LNCaP clone FGC (cell line): ENCODE results near the gene KCNG2.

Experiments used
- DNase-seq: peaks from one replicate; pipeline ENCODE4 v3.0.0-alpha.2; 2011; ENCODE audit warnings: low read depth
- H3K4me3 ChIP-seq: 2 replicates; pipeline ENCODE4 v1.5.1; 2011; ENCODE audit warnings: mild to moderate bottlenecking, low read depth, low read length, control low read depth
- TF ChIP-seq, protein P1 (sequence below): IDR thresholded peaks from 2 replicates; pipeline ENCODE4 v1.5.1; 2012; ENCODE audit warnings: mild to moderate bottlenecking; ENCODE audit not compliant: control insufficient read depth, insufficient read depth; ENCODE audit errors: extremely low read depth

KCNG2 gene

DNA sequence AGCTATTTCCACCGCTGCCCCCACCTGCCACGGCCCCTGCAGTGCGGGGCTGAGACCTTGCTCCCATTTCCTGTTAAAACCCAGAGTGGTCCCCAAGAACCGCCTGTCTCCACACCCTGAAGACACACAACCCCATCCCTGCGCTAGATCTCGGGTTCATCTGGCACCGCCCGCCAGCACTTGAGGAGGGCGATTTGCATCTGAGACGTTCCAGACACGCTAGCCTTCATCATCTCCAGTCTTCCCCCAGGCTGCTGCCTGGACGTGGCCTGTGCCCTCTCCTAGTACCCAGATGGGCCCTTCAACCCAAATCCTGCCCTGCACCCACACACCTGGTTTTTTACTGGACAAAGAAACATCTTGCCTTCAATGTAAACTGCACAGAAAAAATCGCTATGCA is 103.9 kb downstream of the KCNG2 start:
- DNase-seq: no peak
- H3K4me3 ChIP-seq: no peak overlapping the region
- TF ChIP-seq, protein P1, sequence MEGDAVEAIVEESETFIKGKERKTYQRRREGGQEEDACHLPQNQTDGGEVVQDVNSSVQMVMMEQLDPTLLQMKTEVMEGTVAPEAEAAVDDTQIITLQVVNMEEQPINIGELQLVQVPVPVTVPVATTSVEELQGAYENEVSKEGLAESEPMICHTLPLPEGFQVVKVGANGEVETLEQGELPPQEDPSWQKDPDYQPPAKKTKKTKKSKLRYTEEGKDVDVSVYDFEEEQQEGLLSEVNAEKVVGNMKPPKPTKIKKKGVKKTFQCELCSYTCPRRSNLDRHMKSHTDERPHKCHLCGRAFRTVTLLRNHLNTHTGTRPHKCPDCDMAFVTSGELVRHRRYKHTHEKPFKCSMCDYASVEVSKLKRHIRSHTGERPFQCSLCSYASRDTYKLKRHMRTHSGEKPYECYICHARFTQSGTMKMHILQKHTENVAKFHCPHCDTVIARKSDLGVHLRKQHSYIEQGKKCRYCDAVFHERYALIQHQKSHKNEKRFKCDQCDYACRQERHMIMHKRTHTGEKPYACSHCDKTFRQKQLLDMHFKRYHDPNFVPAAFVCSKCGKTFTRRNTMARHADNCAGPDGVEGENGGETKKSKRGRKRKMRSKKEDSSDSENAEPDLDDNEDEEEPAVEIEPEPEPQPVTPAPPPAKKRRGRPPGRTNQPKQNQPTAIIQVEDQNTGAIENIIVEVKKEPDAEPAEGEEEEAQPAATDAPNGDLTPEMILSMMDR: no peak

DNA sequence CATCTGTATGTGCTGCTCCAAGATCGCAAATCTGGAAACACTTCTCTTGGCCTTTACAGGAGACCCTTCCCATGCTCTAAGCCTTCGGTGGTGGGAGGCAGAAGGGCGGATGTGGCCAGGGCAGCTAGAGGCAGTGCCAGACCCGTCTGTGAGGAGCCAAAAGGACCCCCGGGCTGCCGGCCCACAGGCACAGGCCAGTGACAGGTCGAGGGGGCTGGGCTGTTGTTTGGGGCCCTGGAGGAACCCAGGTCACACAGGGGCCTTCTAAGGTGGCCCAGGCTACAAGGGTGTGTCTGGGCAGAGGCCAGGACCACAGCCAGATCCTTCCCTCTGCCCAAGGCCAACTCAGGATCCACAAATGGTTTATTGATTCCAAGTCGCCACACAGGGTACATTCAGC is 104.3 kb downstream of the KCNG2 start:
- no peak overlapping the region for H3K4me3 ChIP-seq

DNA sequence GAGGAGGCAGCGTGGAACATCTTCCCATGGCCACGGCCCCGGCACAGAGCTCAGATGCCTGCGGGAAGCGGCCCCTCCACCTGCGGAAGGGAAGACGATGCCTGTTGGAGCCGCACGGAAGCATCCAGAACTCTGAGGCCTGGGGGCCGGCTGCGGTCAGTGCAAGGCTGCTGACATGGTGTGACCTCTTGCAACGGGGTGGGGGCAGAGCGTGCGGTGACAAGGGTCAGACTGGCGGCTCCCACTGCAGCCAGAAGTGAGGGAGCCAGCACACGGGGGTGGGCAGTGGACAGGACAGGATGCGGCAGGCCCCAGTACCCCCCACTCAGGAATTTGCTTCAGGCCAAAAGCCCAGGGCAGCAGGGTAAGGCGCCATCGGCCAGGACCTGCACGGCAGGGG is 104.9 kb downstream of the KCNG2 start:
- H3K4me3 ChIP-seq: no peak overlapping the region
- no peak for DNase-seq
- TF ChIP-seq, protein P1: no peak

More for the DNA sequence above, 104.3 kb downstream of the KCNG2 start:
- DNase-seq: no peak
- TF ChIP-seq, protein P1: no peak

DNA sequence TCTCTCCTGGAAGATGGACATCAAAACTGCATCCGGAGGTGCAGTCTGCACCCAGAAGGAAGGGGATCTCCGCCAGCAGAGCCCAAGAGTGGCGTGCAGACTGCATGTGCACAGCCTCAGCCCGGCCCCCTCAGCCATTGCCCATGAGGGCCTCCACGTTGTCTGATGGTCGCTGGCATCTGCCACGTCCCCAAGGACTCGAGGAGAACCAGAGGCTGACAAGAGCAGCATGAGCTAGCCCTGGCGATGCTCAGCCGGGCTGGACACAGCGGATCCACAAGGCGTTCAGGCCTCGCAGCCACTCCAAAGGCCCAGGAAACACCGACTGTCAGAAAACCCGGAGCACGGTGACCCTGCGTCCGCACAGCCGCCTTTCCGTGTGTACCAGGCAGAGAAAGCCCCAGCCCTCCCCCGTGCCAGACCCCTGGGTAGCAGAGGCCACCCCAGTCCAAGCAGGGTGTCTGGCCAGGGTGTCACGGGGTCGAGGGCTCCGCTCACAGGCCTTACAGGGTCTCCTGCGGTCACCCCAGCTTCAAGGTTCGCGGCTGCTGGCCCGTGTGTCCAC is 105.4 kb downstream of the KCNG2 start:
- TF ChIP-seq, protein P1: no peak
- no peak overlapping the region for H3K4me3 ChIP-seq
- no peak for DNase-seq

DNA sequence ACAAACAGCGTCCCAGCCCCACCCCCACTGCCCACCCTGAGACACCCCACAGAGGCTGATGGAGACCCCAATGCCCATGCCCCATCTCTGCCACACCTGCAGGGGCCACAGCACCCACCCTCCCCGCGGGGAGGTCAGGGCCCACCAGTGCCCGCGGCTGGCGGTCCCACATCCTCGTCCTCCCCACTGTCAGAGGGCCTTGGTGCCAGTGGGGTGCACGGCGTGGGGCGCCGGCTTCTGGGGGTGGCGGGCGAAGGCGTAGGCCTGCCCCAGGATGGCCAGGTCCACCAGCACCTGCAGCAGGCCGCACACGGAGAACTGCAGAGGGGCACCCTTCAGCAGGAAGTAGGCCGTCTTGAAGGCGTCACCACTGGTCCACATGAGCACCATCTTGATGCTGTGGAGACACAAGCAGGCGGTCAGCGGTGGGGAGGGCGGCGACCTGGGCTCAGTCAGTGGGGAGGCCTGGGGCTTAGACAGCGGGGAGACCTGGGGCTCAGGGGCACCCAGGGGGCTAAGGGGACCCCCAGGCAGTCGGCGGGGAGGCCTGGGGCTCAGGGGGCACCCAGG is 106.1 kb downstream of the KCNG2 start:
- no peak for DNase-seq
- H3K4me3 ChIP-seq: no peak overlapping the region
- TF ChIP-seq, protein P1: no peak

DNA sequence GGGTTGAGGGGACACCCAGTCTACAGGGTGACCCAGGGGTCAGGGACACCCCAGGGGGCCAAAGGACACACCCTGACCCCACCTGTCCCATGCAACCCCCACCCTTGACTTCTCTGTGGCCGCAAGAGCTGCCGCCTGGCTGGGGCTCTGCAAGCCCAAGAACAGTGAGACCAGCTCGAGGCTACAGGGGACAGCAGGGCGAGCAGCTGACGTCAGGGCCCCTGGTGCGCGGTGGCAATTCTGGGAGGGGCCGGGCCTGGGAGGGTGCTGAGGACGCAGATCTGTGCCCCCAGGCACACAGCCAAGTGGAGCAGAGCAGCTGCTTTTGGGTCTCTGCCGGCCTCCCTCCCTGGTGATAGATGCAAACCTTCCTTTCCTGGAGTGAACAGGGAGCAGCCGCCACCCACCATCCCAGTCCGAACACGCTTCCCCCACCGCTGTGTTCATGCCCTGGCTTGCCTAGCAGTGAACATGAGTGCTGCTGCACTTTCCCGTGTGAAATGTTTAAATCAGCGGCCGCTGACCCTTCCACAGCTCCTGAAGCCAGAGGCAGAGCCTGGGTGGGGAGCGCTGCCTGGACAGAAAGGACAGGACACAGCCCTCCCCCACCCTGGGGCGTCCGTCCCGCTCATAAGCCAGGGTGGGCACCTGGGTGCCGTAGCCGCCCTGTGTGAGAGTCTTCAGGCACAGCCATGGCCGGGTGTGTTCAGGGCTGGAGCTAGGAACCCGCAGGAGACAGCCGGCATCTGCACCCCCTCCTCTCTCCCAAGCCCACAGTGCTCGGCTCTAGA is 106.8 kb downstream of the KCNG2 start:
- no peak for DNase-seq
- TF ChIP-seq, protein P1: no peak

More for the DNA sequence above, 106.8 kb downstream of the KCNG2 start:
- H3K4me3 ChIP-seq: no peak overlapping the region
